ENCODE results near the gene TIMM9.
"Not testable (repeated sequence)": the region's sequence is repeated elsewhere in the genome, so short reads cannot be mapped to it uniquely, and the experiment has no call there.

Gene TIMM9, protein sequence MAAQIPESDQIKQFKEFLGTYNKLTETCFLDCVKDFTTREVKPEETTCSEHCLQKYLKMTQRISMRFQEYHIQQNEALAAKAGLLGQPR

DNA sequence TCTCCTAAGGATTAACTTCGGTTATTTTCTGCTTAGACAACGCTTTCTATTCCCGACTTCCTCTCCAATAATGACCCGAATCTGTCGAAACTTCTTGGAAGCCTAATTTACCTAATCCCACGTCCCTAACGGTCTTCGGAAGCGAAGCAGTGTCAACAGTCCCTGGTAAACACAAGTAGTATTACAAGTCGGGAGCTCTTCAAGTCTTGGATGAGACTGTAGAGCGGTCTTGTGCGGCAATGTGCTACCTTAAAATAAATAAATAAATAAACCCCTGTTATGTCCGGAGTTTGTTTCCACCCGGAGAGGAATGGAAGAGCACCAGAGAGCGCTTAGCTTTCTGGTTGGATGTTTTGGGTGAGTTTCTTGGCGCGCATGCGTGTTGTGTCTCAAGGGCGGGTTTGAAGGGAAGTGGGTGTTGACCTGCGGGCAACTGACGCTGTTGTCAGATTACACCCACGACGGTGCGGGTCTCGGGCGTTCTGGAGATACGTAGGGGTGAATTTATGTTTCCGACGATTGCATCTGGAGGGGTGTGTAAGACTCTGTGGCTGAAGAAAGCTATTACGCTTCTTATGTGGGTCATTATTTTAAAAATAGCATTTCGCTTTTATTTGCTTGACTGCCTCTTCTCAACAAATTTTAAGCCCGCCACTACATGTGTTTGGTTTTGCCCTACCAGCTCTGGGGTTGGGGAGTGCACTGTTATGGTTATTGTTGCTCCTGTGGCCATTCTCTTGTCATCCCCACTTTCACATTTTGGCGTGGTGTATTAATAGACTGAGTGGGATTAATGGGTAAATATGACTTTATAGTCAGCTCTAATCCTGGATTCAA lies at the start of gene TIMM9, which contains the start of gene KIAA0586:
TSS of gene TIMM9 (minus strand) at position 251 of the 837 bp plus-strand sequence. CDS start 15,586 bp downstream, outside the sequence.
TSS of gene KIAA0586 (plus strand) at position 439 of the 837 bp plus-strand sequence. CDS start 546 bp downstream, outside the sequence.
- DNase-seq (ENCODE audit: low spot score): peak; percentile 97

DNA sequence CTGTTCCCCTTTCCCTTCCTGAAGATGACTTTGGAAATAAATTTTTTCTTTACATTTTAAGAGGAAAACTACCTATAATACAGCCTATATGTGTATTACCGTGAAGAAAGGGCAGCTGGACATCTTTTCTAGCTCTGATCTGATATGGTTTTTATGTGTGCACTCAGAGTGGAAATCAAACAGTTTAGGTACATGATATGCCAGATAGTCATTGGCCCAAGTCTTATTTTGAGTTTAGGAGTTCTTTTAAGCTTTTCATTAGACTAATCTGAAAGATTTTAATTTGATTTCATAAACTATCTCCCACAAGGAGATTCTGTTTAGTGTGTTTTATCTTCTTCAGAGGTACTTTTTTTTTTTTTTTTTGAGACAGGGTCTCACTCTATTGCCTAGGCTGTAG lies 49.0 kb upstream of the TIMM9 start:
- no peak for DNase-seq (ENCODE audit: low spot score)

GRCh38 chr14:58469309-58469708 lies 42.0 kb upstream of the TIMM9 start:
- no peak for DNase-seq (ENCODE audit: low spot score)

- DNase-seq (ENCODE audit: low spot score): no peak
Measured at GRCh38 chr14:58467575-58467974, 40.2 kb upstream of the TIMM9 start.

GRCh38 chr14:58466459-58466858 lies 39.1 kb upstream of the TIMM9 start:
- DNase-seq (ENCODE audit: low spot score): no peak

GRCh38 chr14:58465421-58465820 lies 38.1 kb upstream of the TIMM9 start:
- DNase-seq (ENCODE audit: low spot score): no peak

- no peak for DNase-seq (ENCODE audit: low spot score)
Measured at GRCh38 chr14:58464652-58465051, 37.3 kb upstream of the TIMM9 start.

DNA sequence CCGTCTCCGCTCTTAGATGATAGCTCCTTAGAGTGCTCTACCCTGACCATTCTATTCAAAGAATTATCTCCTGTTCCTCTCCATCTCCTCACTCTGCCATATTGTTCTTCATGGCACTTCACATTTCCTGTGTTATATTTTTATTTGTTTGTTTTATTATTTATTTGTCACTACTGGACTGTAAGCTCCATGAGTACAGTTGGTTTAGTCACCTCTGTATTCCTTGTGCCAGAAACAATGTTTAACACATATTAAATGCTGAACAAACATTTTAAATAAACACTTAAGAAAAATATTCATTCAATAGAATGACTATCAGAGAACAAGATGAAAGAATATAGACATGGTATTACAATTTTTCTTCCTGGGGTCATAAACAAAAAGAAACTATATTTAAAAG lies 35.8 kb upstream of the TIMM9 start:
- no peak for DNase-seq (ENCODE audit: low spot score)

GRCh38 chr14:58460772-58461171 lies 33.4 kb upstream of the TIMM9 start:
- DNase-seq (ENCODE audit: low spot score): no peak

DNA sequence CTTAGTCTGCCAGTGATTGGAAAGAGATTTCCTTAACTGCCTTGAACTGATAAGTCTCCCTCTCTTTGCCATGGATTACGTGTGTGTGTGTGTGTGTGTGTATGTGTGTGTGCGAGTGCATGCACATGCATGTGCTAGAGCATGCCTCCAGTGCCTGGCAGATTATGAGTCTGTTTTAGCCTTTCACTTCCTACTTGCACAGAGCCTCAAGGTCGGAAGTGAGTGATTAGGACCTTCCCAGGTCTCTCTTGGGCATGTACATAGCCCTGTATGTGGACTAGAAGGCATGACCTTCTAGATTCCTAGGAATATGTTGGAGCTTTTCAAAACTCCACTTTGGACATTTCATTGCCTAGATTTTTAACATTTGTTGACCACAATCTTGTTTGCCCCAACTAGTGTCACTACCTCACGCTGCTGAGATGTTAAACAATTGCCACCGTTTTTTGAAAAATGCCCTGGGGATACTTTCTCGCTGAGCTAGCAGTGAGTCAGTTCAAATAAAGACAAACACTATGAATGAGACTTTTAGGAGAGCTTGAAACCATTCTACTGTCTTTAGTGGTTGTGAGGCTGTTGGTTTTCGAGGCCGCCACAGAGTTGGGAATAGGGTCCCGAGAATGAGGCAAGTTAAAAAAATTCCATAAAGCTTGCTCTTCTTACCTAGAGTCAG lies 28.4 kb upstream of the TIMM9 start:
- DNase-seq (ENCODE audit: low spot score): no peak

DNA sequence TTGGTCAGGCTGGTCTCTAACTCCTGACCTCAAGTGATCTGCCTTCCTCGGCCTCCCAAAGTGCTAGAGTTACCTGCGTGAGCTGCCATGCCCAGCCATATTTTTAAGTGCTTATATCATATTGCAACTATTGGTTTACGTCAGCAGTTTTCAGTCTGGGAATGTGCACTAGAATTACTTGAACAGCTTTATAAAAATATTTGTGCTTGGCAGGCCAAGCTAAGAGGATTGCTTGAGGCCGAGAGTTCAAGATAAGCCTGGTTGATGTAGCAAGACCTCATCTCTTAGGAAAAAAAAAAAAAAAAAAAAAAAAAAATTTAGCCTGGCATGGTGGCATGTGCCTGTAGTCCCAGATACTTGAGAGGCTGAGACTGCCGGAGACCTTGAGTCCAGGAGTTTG lies 17.3 kb upstream of the TIMM9 start:
- no peak for DNase-seq (ENCODE audit: low spot score)

DNA sequence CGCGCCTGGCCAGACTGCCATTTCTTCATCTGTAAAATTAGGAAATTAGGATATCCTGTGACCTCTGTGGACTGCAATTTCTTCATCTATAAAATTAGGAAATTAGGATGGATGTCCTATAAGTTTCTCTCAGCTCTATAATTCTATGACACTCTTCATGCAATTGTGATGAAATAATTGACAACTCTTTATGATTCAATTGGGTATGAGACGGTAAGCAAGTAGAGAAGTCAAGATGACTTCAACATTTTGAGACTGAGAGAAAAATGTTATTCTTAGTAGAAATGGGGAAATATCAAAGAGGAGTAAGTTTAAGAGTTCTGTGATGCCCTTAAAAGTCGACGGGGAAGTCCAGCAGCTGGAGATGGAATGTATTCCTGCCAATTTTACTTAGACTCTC lies 12.1 kb upstream of the TIMM9 start:
- no peak for DNase-seq (ENCODE audit: low spot score)

DNA sequence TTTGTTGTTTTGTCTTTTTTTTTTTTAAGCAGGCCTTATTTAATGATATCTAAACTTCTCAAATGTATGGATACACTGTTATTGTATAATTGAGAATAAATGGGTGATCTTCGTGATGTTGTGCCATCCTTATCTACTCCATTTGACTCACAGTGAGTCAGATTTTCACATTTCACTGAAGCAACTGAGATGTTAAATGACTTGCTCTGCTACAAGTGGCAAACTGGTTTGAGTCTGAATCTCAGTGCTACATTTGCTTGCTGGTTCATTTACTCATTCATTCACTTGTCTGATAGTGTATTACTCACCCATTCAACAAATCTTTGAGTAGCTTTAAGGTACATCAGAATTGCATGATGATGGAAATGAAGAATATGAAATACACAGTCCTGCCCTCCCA lies 2.8 kb upstream of the TIMM9 start:
- DNase-seq (ENCODE audit: low spot score): no peak

DNA sequence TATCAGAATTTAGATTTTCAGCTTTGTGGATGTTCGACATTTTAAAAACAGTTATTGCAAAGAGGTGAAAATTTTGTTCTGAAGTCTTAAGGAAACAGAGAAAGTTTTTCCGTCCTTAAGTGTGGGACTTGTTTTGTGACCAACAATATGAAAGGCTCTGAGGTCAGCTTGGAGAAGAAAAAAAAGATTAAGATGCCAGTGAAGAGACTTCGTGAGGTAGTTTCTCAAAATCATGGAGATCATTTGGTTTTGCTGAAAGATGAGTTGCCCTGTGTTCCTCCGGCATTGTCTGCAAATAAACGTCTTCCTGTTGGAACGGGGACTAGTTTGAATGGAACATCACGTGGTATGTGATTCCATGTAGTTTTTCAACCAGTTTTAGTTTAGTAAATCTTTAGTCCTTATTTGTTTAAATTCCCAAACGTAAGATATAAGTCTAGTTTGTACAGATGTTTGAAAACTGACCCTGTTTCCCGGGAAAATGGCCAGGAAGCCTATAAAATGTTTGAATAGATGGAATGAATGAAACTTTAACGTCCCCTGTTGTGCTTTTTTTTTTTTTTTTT lies 870 bp upstream of the TIMM9 start:
- DNase-seq (ENCODE audit: low spot score): peak; percentile 36

DNA sequence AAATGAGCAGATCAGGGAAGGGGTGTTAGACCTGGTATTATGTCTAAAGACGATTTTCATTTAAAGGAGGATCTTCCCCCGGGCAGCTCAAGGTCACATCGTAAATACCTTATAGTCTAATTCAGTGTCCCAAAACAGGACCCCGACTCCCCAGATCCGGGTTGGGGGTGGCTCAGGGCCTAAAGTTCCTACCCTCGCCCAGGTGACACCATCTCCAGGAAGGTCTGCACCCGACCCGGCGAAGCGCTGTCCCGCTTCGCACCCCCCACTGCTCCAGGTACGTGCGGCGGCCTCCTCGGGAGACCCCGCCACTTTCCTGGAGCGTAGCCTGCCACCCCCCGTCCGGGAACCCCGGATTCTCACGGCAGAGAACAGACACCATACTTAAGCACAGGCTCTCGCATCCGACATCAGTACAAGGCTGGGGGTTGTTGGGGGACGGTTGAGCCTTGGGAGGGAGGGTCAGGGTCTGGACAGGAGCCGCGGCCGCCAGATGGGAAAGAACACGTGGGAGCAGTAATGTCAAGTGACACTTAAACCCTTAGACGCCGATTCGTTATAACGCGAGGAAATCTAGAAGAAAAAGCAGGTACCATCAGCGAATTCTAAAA lies 556 bp downstream of the TIMM9 start:
- DNase-seq (ENCODE audit: low spot score): peak; percentile 77

- DNase-seq (ENCODE audit: low spot score): not testable (repeated sequence)
Measured at GRCh38 chr14:58416934-58417333, 10.4 kb downstream of the TIMM9 start.

DNA sequence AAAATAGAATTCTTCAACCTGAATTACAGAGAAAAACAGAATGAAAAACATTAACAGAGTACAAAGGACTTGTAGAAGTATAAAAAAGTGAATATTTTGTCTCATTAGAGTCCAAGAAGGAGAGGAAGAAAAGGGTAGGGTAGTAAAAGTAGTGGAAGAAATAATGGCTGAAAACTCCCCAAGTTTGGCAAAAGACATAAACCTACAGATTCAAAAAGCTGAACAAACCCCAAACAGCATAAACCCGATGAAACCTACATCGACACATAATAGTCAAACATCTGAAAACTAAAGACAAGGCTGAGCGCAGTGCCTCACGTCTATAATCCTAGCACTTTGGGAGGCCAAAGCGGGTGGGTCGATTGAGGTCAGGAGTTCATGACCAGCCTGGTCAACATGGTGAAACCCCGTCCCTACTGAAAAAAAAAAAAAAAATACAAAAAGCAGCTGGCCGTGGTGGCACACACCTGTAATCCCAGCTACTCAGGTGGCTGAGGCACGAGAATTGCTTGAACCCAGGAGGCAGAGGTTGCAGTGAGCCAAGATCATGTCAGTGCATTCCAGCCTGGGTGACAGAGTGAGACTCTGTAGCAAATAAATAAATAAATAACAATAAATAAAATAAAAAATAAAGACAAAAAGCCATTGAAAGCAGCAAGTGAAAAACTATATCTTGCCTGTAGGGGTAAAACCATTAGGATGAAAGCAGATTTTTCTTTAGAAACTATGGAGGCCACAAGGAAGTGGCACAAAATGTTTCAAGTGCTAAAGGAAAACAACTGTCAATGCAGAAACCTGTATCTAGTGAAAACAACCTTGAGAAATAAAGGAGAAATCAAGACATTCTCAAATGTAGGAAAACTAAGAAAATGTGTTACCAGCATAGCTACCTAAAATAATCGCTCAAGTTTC lies 11.4 kb downstream of the TIMM9 start:
- DNase-seq (ENCODE audit: low spot score): no peak

DNA sequence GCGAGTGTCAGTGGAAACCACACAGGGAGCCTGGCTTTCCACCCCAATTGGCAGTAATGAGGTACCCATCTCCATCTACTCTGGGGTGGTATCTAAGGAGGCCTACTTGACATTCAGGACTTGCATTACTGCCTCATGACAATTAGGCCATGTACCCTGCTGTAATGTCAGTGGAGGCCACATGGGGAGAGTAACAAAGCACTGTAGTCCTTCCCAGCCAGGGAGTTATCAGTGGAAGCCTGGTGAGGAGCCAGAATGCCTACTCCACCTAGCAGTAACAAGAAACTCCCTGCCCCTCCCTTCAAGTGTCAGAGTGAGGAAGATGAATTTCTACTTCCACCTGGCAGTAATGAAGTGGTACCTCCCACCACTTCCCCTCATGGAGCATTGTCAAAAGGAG lies 12.5 kb downstream of the TIMM9 start:
- DNase-seq (ENCODE audit: low spot score): no peak

GRCh38 chr14:58408681-58409215 lies 18.6 kb downstream of the TIMM9 start:
- DNase-seq (ENCODE audit: low spot score): peak; percentile 81

DNA sequence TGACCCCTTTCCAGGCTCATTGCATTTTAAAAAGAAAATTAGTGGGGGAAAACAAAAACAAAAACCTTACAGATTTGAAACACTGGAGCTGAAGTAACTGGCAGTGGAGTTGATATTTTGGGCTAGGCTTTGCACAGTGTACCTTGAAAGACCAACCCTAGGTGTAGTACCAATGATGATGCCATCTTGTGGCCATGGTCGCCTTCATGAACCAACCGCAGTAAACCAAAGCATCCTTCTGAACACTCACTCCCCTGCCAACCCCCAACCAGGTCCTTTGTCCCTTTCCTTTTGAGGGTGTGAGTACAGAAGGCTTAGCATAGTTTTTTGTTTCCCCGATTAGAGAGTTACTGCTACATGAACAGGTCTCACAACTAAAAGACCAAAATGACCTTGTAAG lies 25.7 kb downstream of the TIMM9 start:
- no peak for DNase-seq (ENCODE audit: low spot score)

DNA sequence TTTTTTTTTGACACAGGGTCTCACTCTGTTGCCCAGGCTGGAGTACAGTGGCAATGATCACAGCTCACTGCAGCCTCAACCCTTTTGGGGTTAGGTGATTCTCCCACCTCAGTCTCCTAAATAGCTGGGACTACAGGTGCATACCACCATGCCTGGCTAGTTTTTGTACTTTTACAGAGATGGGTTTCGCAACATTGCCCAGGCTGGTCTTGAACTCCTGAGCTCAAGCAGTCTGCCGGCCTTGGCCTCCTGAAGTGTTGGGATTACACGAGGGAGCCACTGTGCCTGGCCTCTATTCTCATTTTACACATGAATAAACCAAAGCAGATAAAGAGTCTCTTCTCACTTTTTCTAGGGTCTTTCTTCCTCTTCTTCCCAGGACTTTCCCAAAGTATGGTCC lies 28.4 kb downstream of the TIMM9 start:
- no peak for DNase-seq (ENCODE audit: low spot score)
